GM23338 (cell line): Measurements from ENCODE around the gene GLG1. TPM values are rescaled to one million over a fixed set of nuclear protein-coding genes. Genes with fewer than 3 reads are reported as not detected.

Experiments
- ATAC-seq: fragments of 200-7000 bp; cut with Tn5 transposase; 3 replicates; pipeline ENCODE4 v1.9.1; 2020
- DNase-seq: peaks from one replicate; pipeline ENCODE4 v3.0.0-alpha.2; 2015; ENCODE audit warnings: low spot score
- H2AFZ ChIP-seq: fragments of 200-600 bp; sonication (generic); 2 replicates; pipeline ENCODE4 v1.8.0; 2016; ENCODE audit warnings: antibody characterized with exemption, mild to moderate bottlenecking, moderate library complexity
- H3F3A ChIP-seq: fragments of 200-600 bp; sonication (generic); replicated peaks from 2 replicates; pipeline ENCODE4 v1.8.0; 2017; ENCODE audit warnings: antibody characterized with exemption, mixed run types, low read depth
- H3K27ac ChIP-seq: fragments of 200-600 bp; sonication (generic); 2 replicates; pipeline ENCODE4 v1.6.1; 2016; ENCODE audit warnings: low read depth
- H3K27me3 ChIP-seq: fragments of 200-600 bp; sonication (generic); 2 replicates; pipeline ENCODE4 v1.8.0; 2016; ENCODE audit warnings: mild to moderate bottlenecking, mixed run types, moderate library complexity; ENCODE audit not compliant: insufficient read depth
- H3K36me3 ChIP-seq: fragments of 200-600 bp; sonication (generic); 2 replicates; pipeline ENCODE4 v1.8.0; 2016; ENCODE audit warnings: mild to moderate bottlenecking; ENCODE audit not compliant: insufficient read depth
- H3K4me1 ChIP-seq: fragments of 200-600 bp; sonication (generic); 2 replicates; pipeline ENCODE4 v1.8.0; 2016; ENCODE audit warnings: mild to moderate bottlenecking, moderate library complexity; ENCODE audit not compliant: insufficient read depth
- H3K4me2 ChIP-seq: fragments of 200-600 bp; sonication (generic); 2 replicates; pipeline ENCODE4 v1.7.1; 2017; ENCODE audit warnings: mixed run types
- H3K4me3 ChIP-seq: fragments of 200-600 bp; sonication (generic); 2 replicates; pipeline ENCODE4 v1.6.1; 2016; ENCODE audit warnings: mixed run types
- H3K79me2 ChIP-seq: fragments of 200-600 bp; sonication (generic); replicated peaks from 2 replicates; pipeline ENCODE4 v1.8.0; 2017; ENCODE audit warnings: mild to moderate bottlenecking; ENCODE audit not compliant: insufficient read depth
- H3K9me2 ChIP-seq: fragments of 200-600 bp; sonication (generic); 2 replicates; pipeline ENCODE4 v1.8.0; 2017; ENCODE audit not compliant: insufficient read depth
- H4K20me1 ChIP-seq: fragments of 200-600 bp; sonication (generic); replicated peaks from 2 replicates; pipeline ENCODE4 v1.8.0; 2017; ENCODE audit warnings: mild to moderate bottlenecking; ENCODE audit not compliant: insufficient read depth
- H3K27ac Mint-ChIP-seq: 2 replicates; pipeline ENCODE4 v1.8.0; 2020; ENCODE audit warnings: inconsistent platforms, mild to moderate bottlenecking, moderate library complexity, mixed read lengths
- H3K27me3 Mint-ChIP-seq: 3 replicates; pipeline ENCODE4 v1.8.0; 2022; ENCODE audit warnings: low read depth, mild to moderate bottlenecking, moderate library complexity, mixed read lengths, inconsistent platforms; ENCODE audit not compliant: insufficient read depth, poor library complexity
- H3K36me3 Mint-ChIP-seq: 3 replicates; pipeline ENCODE4 v1.8.0; 2021; ENCODE audit warnings: low read depth, mild to moderate bottlenecking, inconsistent platforms, moderate library complexity, mixed read lengths
- H3K4me1 Mint-ChIP-seq: 3 replicates; pipeline ENCODE4 v1.8.0; 2020; ENCODE audit warnings: mild to moderate bottlenecking, inconsistent platforms, mixed read lengths
- H3K4me3 Mint-ChIP-seq: 3 replicates; pipeline ENCODE4 v1.8.0; 2021; ENCODE audit warnings: moderate library complexity, mild to moderate bottlenecking, inconsistent platforms, mixed read lengths
- H3K9me3 Mint-ChIP-seq: 3 replicates; pipeline ENCODE4 v1.8.0; 2020; ENCODE audit warnings: moderate library complexity, mild to moderate bottlenecking, inconsistent platforms, mixed read lengths
- CREB1 ChIP-seq: fragments of 250-450 bp; sonication (Bioruptor Pico); IDR thresholded peaks from 2 replicates; pipeline ENCODE4 v1.5.0; 2020; ENCODE audit warnings: low read depth, mild to moderate bottlenecking, moderate library complexity
- ETS1 ChIP-seq: IDR thresholded peaks from 2 replicates; pipeline ENCODE4 v1.6.1; 2016; ENCODE audit warnings: antibody characterized with exemption
- EZH2 ChIP-seq: fragments of 200-600 bp; sonication (generic); IDR thresholded peaks from one replicate; pipeline ENCODE4 v1.8.0; 2017; ENCODE audit warnings: antibody characterized with exemption, mild to moderate bottlenecking, low read depth; ENCODE audit not compliant: unreplicated experiment
- JUNB ChIP-seq: IDR thresholded peaks from one replicate; pipeline ENCODE4 v1.6.1; 2016; ENCODE audit warnings: antibody characterized with exemption; ENCODE audit not compliant: unreplicated experiment
- NANOG ChIP-seq: IDR thresholded peaks from 2 replicates; pipeline ENCODE4 v1.6.1; 2016; ENCODE audit warnings: antibody characterized with exemption, borderline replicate concordance
- POLR2AphosphoS5 ChIP-seq: IDR thresholded peaks from 2 replicates; pipeline ENCODE4 v1.6.1; 2016; ENCODE audit warnings: antibody characterized with exemption, low read depth
- REST ChIP-seq: IDR thresholded peaks from one replicate; pipeline ENCODE4 v1.6.1; 2018; ENCODE audit warnings: antibody characterized with exemption; ENCODE audit not compliant: unreplicated experiment
- STAT1 ChIP-seq: IDR thresholded peaks from one replicate; pipeline ENCODE4 v1.6.1; 2016; ENCODE audit warnings: antibody characterized with exemption; ENCODE audit not compliant: unreplicated experiment
- ZNF114 ChIP-seq: fragments of 250-450 bp; sonication (Bioruptor Pico); IDR thresholded peaks from 2 replicates; pipeline ENCODE4 v1.5.0; 2020; ENCODE audit warnings: mild to moderate bottlenecking, moderate library complexity
- ZNF331 ChIP-seq: fragments of 250-450 bp; sonication (Bioruptor Pico); IDR thresholded peaks from 2 replicates; pipeline ENCODE4 v1.5.0; 2020; ENCODE audit warnings: low read depth, mild to moderate bottlenecking, moderate library complexity
- ZNF462 ChIP-seq: fragments of 250-450 bp; sonication (Bioruptor Pico); IDR thresholded peaks from 2 replicates; pipeline ENCODE4 v1.5.0; 2020; ENCODE audit warnings: mild to moderate bottlenecking, moderate library complexity
- polyA plus RNA-seq: library from polyadenylated mRNA; unstranded; fragments of >200 nt; fragmentation: Nextera tagmentation; extraction: Ambion mirVana; gene quantifications from 2 replicates; pipeline ENCODE4 v1.2.1, GENCODE V29; 2016
- total RNA-seq: library from RNA; depleted of rRNA; stranded (reverse); fragments of >200 nt; shearing (Covaris generic); gene quantifications from 2 replicates; pipeline ENCODE4 v1.2.3, GENCODE V29; 2014

The GLG1 gene
- total and polyA plus RNA-seq, 2 experiments from 2014 or later = 61.2 to 211 TPM

GRCh38 chr16:74633686-74634085 lies 26.8 kb upstream of the GLG1 start:
- Mint-ChIP-seq H3K36me3 (peaks cover 82% of the 10 kb centered on the region), H3K9me3 (no peaks in the 10 kb centered on the region), H3K4me3 (no peak overlapping the region), H3K27me3 (peaks cover 3% of the 10 kb centered on the region), H3K4me1 (no peaks in the 10 kb centered on the region), H3K27ac (no peak overlapping the region)
- Histone ChIP-seq H3K27me3 (no peaks in the 10 kb centered on the region), H4K20me1 (peaks cover 20% of the 10 kb centered on the region), H3K9me2 (no peaks in the 10 kb centered on the region), H3K79me2 (0 out of 2 replicates have a peak, but pooled peaks cover 17% of the 10 kb centered on the region), H3K27ac (no peak overlapping the region), H3K4me1 (no peaks in the 10 kb centered on the region), H3K4me3 (no peak overlapping the region), H2AFZ (no peak overlapping the region), H3K4me2 (no peak overlapping the region), H3F3A (peaks cover 14% of the 10 kb centered on the region), H3K36me3 (peaks cover 90% of the 10 kb centered on the region)
- ATAC-seq = no peak
- DNase-seq = no peak
- no peak for TF ChIP-seq ZNF462 (CRISPR knock-in tag)
- TF ChIP-seq CREB1 = no peak
- no peak for TF ChIP-seq NANOG
- TF ChIP-seq JUNB = no peak
- no peak for TF ChIP-seq POLR2AphosphoS5
- TF ChIP-seq ZNF331 = no peak
- no peak for TF ChIP-seq REST
- no peak for TF ChIP-seq ZNF114 (CRISPR knock-in tag)
- no peak for TF ChIP-seq STAT1
- TF ChIP-seq ETS1 = no peak
- TF ChIP-seq EZH2 = no peak
